IgD-negative memory B cell (primary cell): ENCODE data around the gene TERC. TPM values are rescaled to one million over a fixed set of nuclear protein-coding genes. Genes with fewer than 3 reads are reported as not detected.

Source experiments
- H3K27ac Mint-ChIP-seq, 3 donors: one replicate each; pipeline ENCODE4 v1.8.0; 2020 to 2022; ENCODE audit warnings: mild to moderate bottlenecking in 3 of 3, mixed read lengths in 3 of 3, moderate library complexity in 1 of 3
- H3K27me3 Mint-ChIP-seq: one replicate; pipeline ENCODE4 v1.8.0; 2021; ENCODE audit warnings: mixed read lengths
- H3K36me3 Mint-ChIP-seq: one replicate; pipeline ENCODE4 v1.8.0; 2020; ENCODE audit warnings: mild to moderate bottlenecking, mixed read lengths
- H3K4me1 Mint-ChIP-seq, 3 donors: one replicate each; pipeline ENCODE4 v1.8.0; 2020 to 2022; ENCODE audit warnings: mixed read lengths in 3 of 3, mild to moderate bottlenecking in 1 of 3
- H3K4me3 Mint-ChIP-seq, 4 donors: one replicate each; pipeline ENCODE4 v1.8.0; 2020 to 2022; ENCODE audit warnings: mild to moderate bottlenecking in 4 of 4, mixed read lengths in 4 of 4, moderate library complexity in 3 of 4
- H3K9me3 Mint-ChIP-seq, 3 donors: one replicate each; pipeline ENCODE4 v1.8.0; 2020 to 2021; ENCODE audit warnings: mixed read lengths in 3 of 3, mild to moderate bottlenecking in 1 of 3
- polyA plus RNA-seq: library from polyadenylated mRNA; unstranded; fragments of 300-500 nt; fragmentation: Illumina TruSeq; gene quantifications from one replicate; pipeline ENCODE4 v1.2.3, GENCODE V29; 2021

TERC gene
- polyA plus RNA-seq = 0.78 TPM

- Mint-ChIP-seq H3K27ac (peak within 1 kb of the TSS; percentile 91 to 98 (median 94)), H3K4me3 (peak within 1 kb of the TSS; percentile 95 to 99 (median 99)), H3K27me3 (no peaks in the 10 kb centered on the region)
Observed at GRCh38 chr3:169764882-169765612, at the start of gene TERC. Gene TERC (minus strand): TSS chr3:169765060.

GRCh38 chr3:169813757-169814517 is 49.1 kb upstream of the TERC start:
- no peaks in the 10 kb centered on the region for H3K27me3 Mint-ChIP-seq
- H3K27ac Mint-ChIP-seq = peak overlapping the region; percentile 12 to 90 (median 30)
- peaks cover 19 to 21% (median 20%) of the 10 kb centered on the region in 3 donors for H3K4me1 Mint-ChIP-seq
- no peaks in the 10 kb centered on the region for H3K36me3 Mint-ChIP-seq
- H3K9me3 Mint-ChIP-seq = peaks cover 0 to 10% (median 0%) of the 10 kb centered on the region in 3 donors
- peak overlapping the region; percentile 82 to 94 (median 90) for H3K4me3 Mint-ChIP-seq

More at GRCh38 chr3:169764882-169765612, at the start of gene TERC:
- peaks cover 0 to 5% (median 0%) of the 10 kb centered on the region in 3 donors for H3K9me3 Mint-ChIP-seq
- H3K4me1 Mint-ChIP-seq = peaks cover 12 to 22% (median 15%) of the 10 kb centered on the region in 3 donors
- peaks cover 3% of the 10 kb centered on the region for H3K36me3 Mint-ChIP-seq

GRCh38 chr3:169813278-169813677 is 48.4 kb upstream of the TERC start:
- H3K4me3 Mint-ChIP-seq = peak overlapping the region; percentile 82 to 94 (median 90)
- no peaks in the 10 kb centered on the region for H3K27me3 Mint-ChIP-seq
- H3K9me3 Mint-ChIP-seq = peaks cover 0 to 10% (median 0%) of the 10 kb centered on the region in 3 donors
- H3K27ac Mint-ChIP-seq = peak overlapping the region; percentile 12 to 90 (median 30)
- H3K4me1 Mint-ChIP-seq = peaks cover 19 to 21% (median 20%) of the 10 kb centered on the region in 3 donors
- H3K36me3 Mint-ChIP-seq = no peaks in the 10 kb centered on the region

GRCh38 chr3:169812332-169813235 is 47.7 kb upstream of the TERC start, which contains the start of the genes LRRC34 and LRRIQ4:
Gene LRRC34 (minus strand): TSS chr3:169812904. CDS start chr3:169812548, 356 bp downstream.
Gene LRRIQ4 (plus strand): TSS chr3:169812870. CDS start chr3:169821922, 9,052 bp downstream.
- H3K36me3 Mint-ChIP-seq = no peaks in the 10 kb centered on the region
- H3K27ac Mint-ChIP-seq = peak within 1 kb of the TSS; percentile 12 to 90 (median 76)
- H3K4me3 Mint-ChIP-seq = peak within 1 kb of the TSS; percentile 85 to 94 (median 90)
- peaks cover 0 to 10% (median 0%) of the 10 kb centered on the region in 3 donors for H3K9me3 Mint-ChIP-seq
- no peaks in the 10 kb centered on the region for H3K27me3 Mint-ChIP-seq
- peaks cover 19 to 21% (median 20%) of the 10 kb centered on the region in 3 donors for H3K4me1 Mint-ChIP-seq

GRCh38 chr3:169811631-169812331 is 46.9 kb upstream of the TERC start:
- peak overlapping the region in 2 of 3 donors; percentile 16 to 76 for H3K27ac Mint-ChIP-seq
- no peaks in the 10 kb centered on the region for H3K36me3 Mint-ChIP-seq
- peaks cover 19 to 21% (median 20%) of the 10 kb centered on the region in 3 donors for H3K4me1 Mint-ChIP-seq
- H3K4me3 Mint-ChIP-seq = peak overlapping the region; percentile 85 to 94 (median 90)
- no peaks in the 10 kb centered on the region for H3K27me3 Mint-ChIP-seq
- H3K9me3 Mint-ChIP-seq = peaks cover 0 to 10% (median 0%) of the 10 kb centered on the region in 3 donors

GRCh38 chr3:169809230-169809795 is 44.5 kb upstream of the TERC start:
- Mint-ChIP-seq H3K9me3 (no peaks in the 10 kb centered on the region), H3K27me3 (no peaks in the 10 kb centered on the region), H3K4me1 (peaks cover 17 to 20% (median 18%) of the 10 kb centered on the region in 3 donors), H3K36me3 (no peaks in the 10 kb centered on the region), H3K4me3 (peak overlapping the region in 1 of 4 donors; percentile 71), H3K27ac (peak overlapping the region; percentile 17 to 41 (median 22))

- H3K27me3 Mint-ChIP-seq = no peaks in the 10 kb centered on the region
- H3K36me3 Mint-ChIP-seq = no peaks in the 10 kb centered on the region
- H3K27ac Mint-ChIP-seq = no peak overlapping the region
- H3K4me3 Mint-ChIP-seq = no peak overlapping the region
- no peaks in the 10 kb centered on the region for H3K9me3 Mint-ChIP-seq
- H3K4me1 Mint-ChIP-seq = peaks cover 0 to 3% (median 2%) of the 10 kb centered on the region in 3 donors
Observed at GRCh38 chr3:169804681-169805080, 39.8 kb upstream of the TERC start.

GRCh38 chr3:169792359-169792758 is 27.5 kb upstream of the TERC start:
- no peaks in the 10 kb centered on the region for H3K4me1 Mint-ChIP-seq
- no peaks in the 10 kb centered on the region for H3K27me3 Mint-ChIP-seq
- no peaks in the 10 kb centered on the region for H3K36me3 Mint-ChIP-seq
- H3K9me3 Mint-ChIP-seq = peaks cover 0 to 3% (median 0%) of the 10 kb centered on the region in 3 donors
- H3K27ac Mint-ChIP-seq = no peak overlapping the region
- no peak overlapping the region for H3K4me3 Mint-ChIP-seq

- Mint-ChIP-seq H3K9me3 (peaks cover 0 to 3% (median 0%) of the 10 kb centered on the region in 3 donors), H3K36me3 (peaks cover 2% of the 10 kb centered on the region), H3K4me1 (peaks cover 0 to 5% (median 0%) of the 10 kb centered on the region in 3 donors), H3K27ac (no peak overlapping the region), H3K4me3 (no peak overlapping the region), H3K27me3 (no peaks in the 10 kb centered on the region)
Observed at GRCh38 chr3:169790687-169791429, 26.0 kb upstream of the TERC start.

- Mint-ChIP-seq H3K4me3 (no peak overlapping the region), H3K4me1 (peaks cover 0 to 5% (median 0%) of the 10 kb centered on the region in 3 donors), H3K9me3 (peaks cover 0 to 3% (median 0%) of the 10 kb centered on the region in 3 donors), H3K27me3 (no peaks in the 10 kb centered on the region), H3K27ac (no peak overlapping the region), H3K36me3 (peaks cover 4% of the 10 kb centered on the region)
Observed at GRCh38 chr3:169790219-169790618, 25.4 kb upstream of the TERC start.

GRCh38 chr3:169787791-169788190 is 22.9 kb upstream of the TERC start:
- Mint-ChIP-seq H3K27ac (no peak overlapping the region), H3K36me3 (peaks cover 4% of the 10 kb centered on the region), H3K27me3 (no peaks in the 10 kb centered on the region), H3K9me3 (peaks cover 0 to 1% (median 0%) of the 10 kb centered on the region in 3 donors), H3K4me1 (peaks cover 0 to 5% (median 0%) of the 10 kb centered on the region in 3 donors), H3K4me3 (no peak overlapping the region)

GRCh38 chr3:169787120-169787519 is 22.3 kb upstream of the TERC start:
- no peak overlapping the region for H3K4me3 Mint-ChIP-seq
- H3K27ac Mint-ChIP-seq = no peak overlapping the region
- no peaks in the 10 kb centered on the region for H3K9me3 Mint-ChIP-seq
- H3K4me1 Mint-ChIP-seq = peaks cover 0 to 5% (median 2%) of the 10 kb centered on the region in 3 donors
- peaks cover 4% of the 10 kb centered on the region for H3K36me3 Mint-ChIP-seq
- no peaks in the 10 kb centered on the region for H3K27me3 Mint-ChIP-seq
